Activated T-helper 17 cell treated with anti-CD3 and anti-CD28 coated beads, Interleukin-2, amount 50 U/mL, for 72 hours (primary cell): ENCODE data around the gene PRAMEF18. TPM values are rescaled to one million over a fixed set of nuclear protein-coding genes. Genes with fewer than 3 reads are reported as not detected.
"Not testable (repeated sequence)": the region's sequence is repeated elsewhere in the genome, so short reads cannot be mapped to it uniquely, and the experiment has no call there.

Source experiments
- ATAC-seq: fragments of 150-1000 bp; cut with Tn5 transposase; replicated peaks from 2 replicates; pipeline ENCODE4 v1.10.0; 2021; ENCODE audit warnings: mild to moderate bottlenecking, moderate library complexity
- H3K27ac Mint-ChIP-seq: one replicate; pipeline ENCODE4 v1.8.0; 2022; ENCODE audit warnings: mixed read lengths
- H3K27me3 Mint-ChIP-seq: one replicate; pipeline ENCODE4 v1.8.0; 2022; ENCODE audit warnings: mixed read lengths
- H3K36me3 Mint-ChIP-seq: one replicate; pipeline ENCODE4 v1.8.0; 2022; ENCODE audit warnings: low read depth, mild to moderate bottlenecking, mixed read lengths
- H3K4me1 Mint-ChIP-seq: one replicate; pipeline ENCODE4 v1.8.0; 2022; ENCODE audit warnings: mixed read lengths
- H3K4me3 Mint-ChIP-seq: one replicate; pipeline ENCODE4 v1.8.0; 2022; ENCODE audit warnings: mild to moderate bottlenecking, mixed read lengths
- H3K9me3 Mint-ChIP-seq: one replicate; pipeline ENCODE4 v1.8.0; 2022; ENCODE audit warnings: mixed read lengths
- total RNA-seq, 2 donors: library from RNA; stranded (reverse); gene quantifications; one replicate each; pipeline ENCODE4 v1.2.3, GENCODE V29; 2022

PRAMEF18 gene
- total RNA-seq, 2 donors from 2014 or later, result not detected

DNA sequence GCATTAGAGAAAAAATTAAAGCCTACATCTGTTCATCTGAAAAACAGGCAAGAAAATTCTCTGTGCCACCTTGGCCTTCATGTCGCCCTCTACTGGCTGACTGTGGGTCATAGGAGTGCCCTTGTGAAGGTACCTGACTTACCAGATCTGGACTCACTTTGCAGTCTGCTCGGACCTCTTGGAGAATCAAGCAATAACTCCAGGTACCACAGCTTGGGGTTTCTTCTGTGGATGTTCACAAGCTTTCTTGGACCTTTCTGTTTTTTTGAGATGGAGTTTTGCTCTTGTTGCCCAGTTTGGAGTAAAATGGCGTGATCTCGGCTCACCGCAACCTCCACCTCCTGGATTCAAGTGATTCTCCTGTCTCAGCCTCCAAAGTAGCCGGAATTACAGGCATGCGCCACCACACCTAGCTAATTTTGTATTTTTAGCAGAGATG lies 2.4 kb upstream of the PRAMEF18 start:
- H3K9me3 Mint-ChIP-seq, result no peaks in the 10 kb centered on the region
- H3K27me3 Mint-ChIP-seq, result peaks cover 16% of the 10 kb centered on the region
- no peak overlapping the region for H3K4me3 Mint-ChIP-seq
- no peak overlapping the region for H3K27ac Mint-ChIP-seq
- no peaks in the 10 kb centered on the region for H3K4me1 Mint-ChIP-seq
- no peaks in the 10 kb centered on the region for H3K36me3 Mint-ChIP-seq
- ATAC-seq, result no peak

- not testable (repeated sequence) for H3K4me1 Mint-ChIP-seq, H3K36me3 Mint-ChIP-seq, H3K9me3 Mint-ChIP-seq, ATAC-seq, H3K27ac Mint-ChIP-seq, H3K4me3 Mint-ChIP-seq
- peaks cover 16% of the 10 kb centered on the region for H3K27me3 Mint-ChIP-seq
These were observed 1.5 kb upstream of the PRAMEF18 start for GRCh38 chr1:13227271-13228055.

DNA sequence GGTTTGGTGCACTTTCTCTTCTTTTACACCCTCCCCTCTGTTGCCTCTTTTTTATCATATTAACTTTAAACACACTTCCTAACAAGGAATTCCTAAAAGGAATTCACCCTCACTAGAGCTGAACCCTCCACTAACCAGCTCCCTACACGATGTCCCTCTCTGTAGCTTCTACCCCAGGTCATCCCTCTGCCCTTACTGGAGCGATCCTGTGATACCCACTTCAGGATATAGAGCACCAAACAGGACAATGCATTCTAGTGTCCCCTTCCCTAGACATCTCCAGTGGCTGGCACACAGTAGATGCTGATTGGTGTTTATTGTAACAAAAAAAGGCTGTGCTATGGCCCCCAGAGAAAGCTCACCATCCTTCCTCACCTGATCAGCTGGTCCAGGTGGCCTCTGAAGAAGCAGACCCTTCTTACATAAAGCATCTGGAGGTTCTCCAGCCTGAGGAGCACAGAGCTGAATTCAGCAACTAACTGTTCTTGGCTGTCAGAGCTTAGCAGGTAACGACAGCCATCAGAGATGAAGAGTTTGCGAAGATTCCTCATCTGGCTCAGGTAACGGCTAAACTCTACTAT lies 1.4 kb downstream of the PRAMEF18 start:
- Mint-ChIP-seq H3K27me3 (peaks cover 11% of the 10 kb centered on the region), H3K27ac (no peak overlapping the region), H3K36me3 (no peaks in the 10 kb centered on the region), H3K9me3 (no peaks in the 10 kb centered on the region), H3K4me1 (no peaks in the 10 kb centered on the region), H3K4me3 (no peak overlapping the region)
- ATAC-seq, result no peak

DNA sequence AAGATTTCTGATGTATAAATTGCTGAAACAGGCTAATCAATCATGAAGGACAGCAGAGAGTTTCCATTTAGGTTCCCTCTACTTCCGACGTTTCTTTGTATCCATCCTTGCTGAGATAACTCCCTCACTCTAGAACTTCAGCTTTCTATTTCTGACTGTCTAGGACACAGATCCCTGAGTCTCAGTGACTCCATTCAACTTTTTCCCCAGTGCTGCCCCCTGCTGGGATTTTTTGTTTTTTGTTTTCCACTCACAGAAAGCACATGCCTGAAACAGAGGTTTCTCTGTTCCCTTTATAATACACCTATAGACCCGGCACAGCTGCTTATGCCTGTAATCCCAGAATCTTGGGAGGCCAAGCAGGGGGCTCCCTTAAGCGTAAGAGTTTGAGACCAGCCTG lies 3.2 kb downstream of the PRAMEF18 start:
- H3K27me3 Mint-ChIP-seq, result peaks cover 11% of the 10 kb centered on the region
- ATAC-seq, H3K4me1 Mint-ChIP-seq, H3K27ac Mint-ChIP-seq, H3K36me3 Mint-ChIP-seq, H3K9me3 Mint-ChIP-seq, H3K4me3 Mint-ChIP-seq: not testable (repeated sequence)

GRCh38 chr1:13219203-13219602 lies 6.8 kb downstream of the PRAMEF18 start:
- not testable (repeated sequence) for H3K27ac Mint-ChIP-seq, H3K36me3 Mint-ChIP-seq, H3K4me3 Mint-ChIP-seq, H3K27me3 Mint-ChIP-seq, H3K4me1 Mint-ChIP-seq, H3K9me3 Mint-ChIP-seq, ATAC-seq

GRCh38 chr1:13216619-13217018 lies 9.3 kb downstream of the PRAMEF18 start:
- H3K36me3 Mint-ChIP-seq, ATAC-seq, H3K9me3 Mint-ChIP-seq, H3K4me3 Mint-ChIP-seq, H3K27me3 Mint-ChIP-seq, H3K27ac Mint-ChIP-seq, H3K4me1 Mint-ChIP-seq: not testable (repeated sequence)

DNA sequence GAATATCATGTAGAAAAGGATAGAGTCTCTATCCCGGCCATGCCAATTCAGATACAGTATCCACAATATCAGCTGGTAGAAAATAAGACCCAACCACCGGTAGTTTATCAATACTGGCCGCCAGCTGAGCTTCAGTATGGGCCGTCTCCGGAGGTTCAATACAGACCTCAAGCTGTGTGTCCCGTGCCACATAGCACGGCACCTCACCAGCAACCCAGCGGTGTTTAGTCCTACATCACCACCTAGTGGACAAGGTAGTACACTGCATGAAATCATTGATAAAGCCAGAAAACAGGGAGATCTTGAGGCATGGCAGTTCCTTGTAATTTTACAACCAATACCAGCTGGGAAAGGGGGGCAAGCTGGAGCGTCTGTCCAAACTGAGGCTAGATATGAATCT lies 17.2 kb downstream of the PRAMEF18 start:
- H3K27ac Mint-ChIP-seq, result not testable (repeated sequence)

DNA sequence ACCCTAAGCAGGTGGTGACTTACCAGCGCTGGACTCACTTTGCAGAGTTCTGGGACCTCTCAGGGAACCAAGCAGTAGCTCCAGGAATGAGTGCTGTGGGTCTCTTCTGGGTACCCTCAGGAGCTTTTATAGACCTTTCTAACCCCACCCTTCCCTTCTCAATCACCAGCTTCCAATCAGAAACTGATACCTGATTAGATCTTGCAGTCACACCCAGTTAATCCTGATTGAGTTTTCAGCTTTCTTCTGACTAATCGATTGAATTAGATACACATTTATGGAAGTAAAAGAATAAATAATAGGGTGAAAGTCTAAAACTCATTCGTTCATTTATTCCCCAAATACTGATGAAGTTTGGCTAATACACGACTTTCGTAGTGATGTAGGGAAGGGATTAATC lies 24.6 kb downstream of the PRAMEF18 start, which contains the start of gene PRAMEF13:
Gene PRAMEF13 (minus strand): TSS at position 101 of the 400 bp plus-strand sequence. CDS start 1,820 bp downstream, outside the sequence.
- not testable (repeated sequence) for H3K36me3 Mint-ChIP-seq, H3K9me3 Mint-ChIP-seq, H3K27me3 Mint-ChIP-seq, ATAC-seq, H3K4me3 Mint-ChIP-seq, H3K27ac Mint-ChIP-seq, H3K4me1 Mint-ChIP-seq

More for the DNA sequence above, 17.2 kb downstream of the PRAMEF18 start:
- not testable (repeated sequence) for H3K9me3 Mint-ChIP-seq, H3K4me1 Mint-ChIP-seq, H3K27me3 Mint-ChIP-seq, H3K36me3 Mint-ChIP-seq, H3K4me3 Mint-ChIP-seq, ATAC-seq

Other genes with a start within 250 kb of the PRAMEF18 start
- gene PRAMEF27, start 169.6 kb downstream of the PRAMEF18 start, total RNA-seq, result not detected
- not detected for gene HNRNPCL3, start 165.4 kb downstream of the PRAMEF18 start, total RNA-seq
- not detected for gene PRAMEF25, start 155.4 kb downstream of the PRAMEF18 start, total RNA-seq
- not detected for gene HNRNPCL2, start 109.3 kb downstream of the PRAMEF18 start, total RNA-seq
- not detected for gene PRAMEF26, start 70.1 kb downstream of the PRAMEF18 start, total RNA-seq
- not detected for gene HNRNPCL4, start 60.5 kb downstream of the PRAMEF18 start, total RNA-seq
- gene PRAMEF9, start 54.3 kb downstream of the PRAMEF18 start, total RNA-seq, result not detected
- gene PRAMEF13, start 24.7 kb downstream of the PRAMEF18 start, total RNA-seq, result not detected
- gene PRAMEF5, start 28.0 kb upstream of the PRAMEF18 start, total RNA-seq, result not detected
- not detected for gene PRAMEF8, start 59.0 kb upstream of the PRAMEF18 start, total RNA-seq
- not detected for gene PRAMEF33, start 77.4 kb upstream of the PRAMEF18 start, total RNA-seq
- gene PRAMEF15, start 89.4 kb upstream of the PRAMEF18 start, total RNA-seq, result not detected
- gene PRAMEF14, start 121.0 kb upstream of the PRAMEF18 start, total RNA-seq, result not detected
- not detected for gene PRAMEF19, start 145.8 kb upstream of the PRAMEF18 start, total RNA-seq
- gene PRAMEF17, start 163.5 kb upstream of the PRAMEF18 start, total RNA-seq, result not detected
- gene PRAMEF20, start 184.3 kb upstream of the PRAMEF18 start, total RNA-seq, result not detected